HG02763 (cell line): ENCODE measurements around the gene SERTAD2.

ENCODE experiments used
- ATAC-seq: cut with Tn5 transposase; IDR thresholded peaks from one replicate; pipeline ENCODE4 v1.9.1; 2021; ENCODE audit warnings: mild to moderate bottlenecking, moderate library complexity; ENCODE audit not compliant: unreplicated experiment

SERTAD2 gene, protein sequence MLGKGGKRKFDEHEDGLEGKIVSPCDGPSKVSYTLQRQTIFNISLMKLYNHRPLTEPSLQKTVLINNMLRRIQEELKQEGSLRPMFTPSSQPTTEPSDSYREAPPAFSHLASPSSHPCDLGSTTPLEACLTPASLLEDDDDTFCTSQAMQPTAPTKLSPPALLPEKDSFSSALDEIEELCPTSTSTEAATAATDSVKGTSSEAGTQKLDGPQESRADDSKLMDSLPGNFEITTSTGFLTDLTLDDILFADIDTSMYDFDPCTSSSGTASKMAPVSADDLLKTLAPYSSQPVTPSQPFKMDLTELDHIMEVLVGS

DNA sequence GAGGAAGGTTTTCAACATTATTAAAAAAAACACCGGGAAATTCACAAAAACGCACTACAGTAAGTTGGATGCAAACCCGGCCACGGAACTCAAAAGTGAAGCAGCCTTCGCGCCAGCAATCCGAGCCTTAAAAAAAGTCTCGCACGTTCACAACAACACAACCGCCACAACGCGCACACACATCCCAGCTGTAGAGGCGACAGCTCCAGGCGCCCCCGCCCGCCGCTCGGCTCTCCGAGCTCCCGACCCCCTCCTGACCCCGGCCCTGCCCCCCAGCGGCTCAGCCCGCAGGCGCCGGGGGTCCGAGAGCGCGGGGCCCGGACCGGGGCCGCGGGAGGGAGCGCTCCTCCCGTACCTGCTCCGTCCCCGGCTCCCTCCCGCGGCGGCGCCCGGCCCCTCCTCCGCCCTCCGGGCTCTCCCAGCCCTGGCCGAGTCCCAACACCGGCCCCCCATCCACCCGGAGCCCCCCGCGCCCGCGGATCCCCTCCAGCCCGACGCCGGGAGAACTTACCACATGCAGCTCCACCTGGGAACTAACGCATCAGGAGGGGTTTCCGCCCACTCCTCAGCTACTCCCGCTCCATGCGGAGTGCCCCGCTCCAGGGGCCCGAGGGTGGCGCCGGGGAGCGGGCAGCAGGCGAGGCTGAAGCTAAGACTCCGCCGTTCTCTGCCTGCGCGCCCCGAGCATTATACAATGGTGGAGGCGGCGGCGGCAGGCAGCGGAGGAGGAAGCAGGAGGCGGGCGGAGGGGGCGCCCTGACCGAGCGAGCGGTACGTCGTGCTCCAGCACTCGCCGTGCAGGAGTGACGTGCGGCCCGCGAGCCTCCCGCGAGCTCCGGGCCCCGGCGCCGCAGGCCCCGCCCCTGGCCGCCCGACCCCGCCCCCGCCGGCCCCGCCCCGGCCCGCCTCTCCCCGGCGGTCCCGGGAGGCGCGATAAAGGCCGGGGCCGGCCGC is at the start of gene SERTAD2:
SERTAD2 (minus strand) TSS at position 805 of the 954 bp plus-strand sequence. CDS start 17,042 bp downstream, outside the sequence.
- peak; percentile 79 for ATAC-seq

DNA sequence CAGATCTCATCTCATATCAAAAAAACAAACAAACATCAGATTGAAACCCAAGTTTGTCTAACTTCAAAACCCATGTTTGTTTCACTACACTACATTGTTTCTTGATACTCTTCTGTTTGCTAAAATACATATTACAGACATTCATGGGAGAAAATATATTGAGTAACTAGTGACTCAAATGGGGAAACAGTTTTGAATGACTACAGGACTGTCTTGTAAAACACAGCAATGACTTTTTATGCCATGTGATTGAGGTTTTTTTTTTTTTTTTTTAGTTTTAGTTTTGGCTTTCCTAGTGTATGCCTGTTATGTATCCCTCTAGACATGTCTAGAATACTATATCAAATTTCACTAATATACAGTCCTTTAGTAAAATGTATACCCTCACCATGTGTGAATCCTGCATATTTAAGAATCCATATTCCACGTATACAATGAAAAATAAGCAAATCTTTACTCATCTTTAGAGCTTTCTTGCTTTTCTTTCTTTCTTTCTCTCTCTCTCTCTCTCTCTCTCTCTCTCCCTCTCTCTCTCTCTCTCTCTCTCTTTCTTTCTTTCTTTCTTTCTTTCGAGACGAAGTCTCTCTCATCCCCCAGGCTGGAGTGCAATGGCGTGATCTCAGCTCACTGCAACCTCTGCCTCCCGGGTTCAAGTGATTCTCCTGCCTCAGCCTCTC is 46.6 kb upstream of the SERTAD2 start:
- peak; percentile 39 for ATAC-seq

DNA sequence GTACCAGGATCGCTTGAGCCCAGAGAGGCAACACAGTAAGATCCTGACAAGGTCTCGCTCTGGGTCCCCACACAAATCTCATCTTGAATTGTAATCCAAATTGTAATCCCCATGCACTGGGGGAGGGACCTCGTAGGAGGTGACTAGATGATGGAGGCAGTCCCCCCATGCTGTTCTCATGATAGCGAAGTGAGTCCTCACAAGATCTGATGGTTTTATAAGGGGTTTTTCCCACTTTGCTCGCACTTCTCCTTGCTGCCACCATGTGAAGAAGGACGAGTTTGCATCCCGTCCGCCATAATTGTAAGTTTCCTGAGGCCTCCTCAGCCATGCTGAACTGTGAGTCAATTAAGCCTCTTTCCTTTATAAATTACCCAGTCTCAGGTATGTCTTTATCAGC is 46.0 kb upstream of the SERTAD2 start:
- peak; percentile 19 for ATAC-seq

DNA sequence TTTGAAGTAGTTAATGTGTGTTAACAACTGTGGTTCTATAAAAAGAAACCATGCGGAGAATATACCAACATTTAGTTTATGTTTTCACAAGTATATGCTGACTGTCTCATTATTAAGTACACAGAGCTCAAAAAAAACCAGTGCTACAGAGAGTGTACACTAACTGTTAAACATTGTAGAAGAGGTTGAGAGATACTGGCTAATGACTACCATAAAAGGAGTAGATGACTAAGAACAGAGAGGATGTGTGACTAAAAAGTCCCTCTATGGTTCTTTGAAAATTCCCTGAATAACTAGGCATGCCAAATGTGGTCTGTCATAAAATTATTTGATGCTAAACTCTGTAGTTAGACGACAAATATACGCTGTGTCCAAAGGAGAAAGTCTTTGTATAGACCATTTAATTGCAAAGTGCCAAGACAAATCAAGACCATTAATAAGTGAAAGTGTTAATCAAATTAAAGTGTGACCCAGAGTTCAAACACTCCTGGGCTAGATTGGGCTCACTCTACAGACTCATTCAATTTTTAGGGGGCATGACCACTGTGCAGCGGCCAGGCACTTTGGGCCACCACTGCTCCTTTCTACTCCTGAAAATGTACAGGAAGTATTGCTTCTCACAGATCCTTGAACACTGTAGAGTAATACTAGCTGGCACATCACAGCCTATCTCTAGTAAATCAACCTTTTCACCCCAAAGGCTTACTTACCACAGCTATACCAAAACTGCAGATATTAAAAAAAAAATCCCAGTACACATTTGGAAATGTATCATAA is 45.1 kb upstream of the SERTAD2 start:
- peak; percentile 69 for ATAC-seq

GRCh38 chr2:64698177-64698643 is 44.5 kb upstream of the SERTAD2 start:
- no peak for ATAC-seq

DNA sequence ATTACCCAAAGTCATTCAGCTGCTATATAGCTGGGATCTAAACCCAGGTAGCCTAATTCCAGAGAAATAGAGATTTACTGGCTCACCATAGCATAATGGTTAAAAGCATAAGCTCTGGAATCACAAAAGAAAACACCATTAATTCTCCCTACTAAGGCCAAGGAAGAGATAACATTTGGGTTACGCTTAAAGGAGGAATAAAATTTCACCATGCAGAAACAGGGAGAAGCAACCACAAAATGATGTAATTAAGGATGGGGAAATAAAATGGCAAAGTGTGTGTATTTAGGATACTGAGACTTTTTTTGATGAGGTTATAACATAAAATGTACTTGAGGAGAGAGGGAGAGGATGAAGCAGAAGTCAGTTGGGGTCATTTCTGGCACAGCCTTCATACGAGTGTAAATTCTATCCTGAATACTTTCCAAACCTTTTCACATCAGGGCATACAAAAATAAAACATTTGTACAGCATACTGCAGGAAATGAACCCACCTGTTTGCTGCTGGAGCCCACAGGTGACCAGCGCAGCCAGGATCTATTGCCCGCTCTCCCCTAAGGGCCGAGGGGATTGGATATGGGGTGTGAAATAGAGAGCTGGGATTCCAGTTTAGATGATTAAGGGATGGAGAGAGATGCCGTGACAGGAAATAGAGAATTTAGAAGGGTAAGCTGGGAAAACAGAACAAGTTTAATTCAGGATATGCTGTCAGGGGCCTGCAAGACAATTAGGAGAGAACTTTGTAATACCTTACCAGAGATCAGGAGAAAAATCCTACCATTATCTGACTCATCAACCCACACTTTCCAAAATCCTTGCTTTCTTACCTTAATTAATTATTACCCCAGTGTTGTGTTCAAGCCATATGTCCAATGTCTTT is 43.8 kb upstream of the SERTAD2 start:
- no peak for ATAC-seq

DNA sequence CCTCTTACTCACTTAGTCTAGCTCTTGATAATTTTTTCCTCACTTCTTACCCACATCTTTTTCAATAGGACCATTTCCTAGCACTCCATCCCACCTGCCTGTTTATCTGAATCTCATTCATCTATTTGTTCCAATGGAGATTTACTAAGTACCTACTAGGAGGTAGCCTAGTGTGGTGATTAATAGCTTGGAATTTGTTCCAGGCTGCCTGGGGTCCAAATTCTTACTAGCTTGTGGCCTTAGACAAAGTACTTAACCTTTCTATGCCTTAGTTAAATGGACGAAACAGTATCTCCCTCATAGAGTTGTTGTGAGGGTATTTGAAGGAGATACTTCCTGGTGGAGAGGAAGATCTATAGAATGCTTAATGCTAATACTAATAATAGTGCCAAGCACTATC is 42.9 kb upstream of the SERTAD2 start:
- no peak for ATAC-seq

DNA sequence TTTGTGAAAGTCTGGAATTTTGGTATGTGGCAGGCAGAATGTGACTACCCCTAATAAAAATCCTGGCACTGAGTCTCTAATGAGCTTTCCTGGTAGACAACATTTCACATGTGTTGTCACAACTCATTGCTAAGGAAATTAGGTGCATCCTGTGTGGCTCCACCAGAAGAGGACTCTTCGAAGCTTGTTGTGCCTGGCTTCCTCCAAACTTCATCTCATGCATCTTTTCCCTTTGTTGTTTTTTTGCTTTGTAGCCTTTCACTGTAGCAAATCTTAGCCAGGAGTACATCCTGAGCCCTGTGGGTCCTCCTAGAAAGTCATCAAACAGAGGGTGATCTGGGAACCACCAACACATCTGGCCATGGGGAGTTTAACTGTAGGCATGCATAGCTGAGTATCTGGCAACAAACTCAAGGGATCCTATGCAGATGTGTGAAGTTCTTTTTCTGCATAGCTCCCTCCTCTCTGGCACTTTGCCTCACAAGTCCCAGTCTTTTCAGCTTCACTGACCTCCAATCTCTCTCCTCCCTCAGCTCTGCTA is 42.1 kb upstream of the SERTAD2 start:
- ATAC-seq, result no peak

- ATAC-seq, result no peak
Observed at GRCh38 chr2:64692401-64692800, 38.7 kb upstream of the SERTAD2 start.

GRCh38 chr2:64688909-64689308 is 35.2 kb upstream of the SERTAD2 start:
- ATAC-seq, result no peak

DNA sequence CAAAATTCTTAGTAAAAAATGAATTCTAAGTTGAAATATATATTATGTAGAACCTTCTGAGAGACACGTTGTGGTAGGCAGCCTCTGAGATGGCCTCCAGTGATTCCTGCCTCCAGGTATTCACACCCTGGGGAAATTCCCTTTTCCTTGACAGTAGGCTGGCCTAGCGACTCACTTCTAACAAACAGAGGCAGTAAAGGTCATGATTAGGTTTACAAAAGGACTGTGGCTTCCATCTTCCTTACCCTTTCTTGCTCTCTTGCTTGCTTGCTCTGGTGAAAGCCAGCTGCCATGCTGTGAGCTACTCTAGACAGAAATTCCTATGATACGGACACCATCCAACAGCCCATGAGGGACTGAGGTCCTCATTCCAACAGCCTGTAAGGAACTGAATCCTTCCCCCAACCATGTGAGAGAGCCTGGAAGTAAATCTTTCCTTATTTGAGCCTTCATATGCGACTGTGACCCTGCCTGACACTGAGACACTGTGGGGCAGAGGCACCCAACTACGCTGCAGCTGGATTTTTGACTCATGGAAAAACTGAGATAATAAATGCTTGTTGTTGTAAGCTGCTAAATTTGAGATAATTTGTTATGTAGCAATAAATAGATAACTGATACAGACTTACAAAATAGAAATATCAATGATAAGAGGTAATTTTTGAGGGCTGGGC is 32.7 kb upstream of the SERTAD2 start:
- ATAC-seq, result no peak

GRCh38 chr2:64685430-64685829 is 31.7 kb upstream of the SERTAD2 start:
- no peak for ATAC-seq

DNA sequence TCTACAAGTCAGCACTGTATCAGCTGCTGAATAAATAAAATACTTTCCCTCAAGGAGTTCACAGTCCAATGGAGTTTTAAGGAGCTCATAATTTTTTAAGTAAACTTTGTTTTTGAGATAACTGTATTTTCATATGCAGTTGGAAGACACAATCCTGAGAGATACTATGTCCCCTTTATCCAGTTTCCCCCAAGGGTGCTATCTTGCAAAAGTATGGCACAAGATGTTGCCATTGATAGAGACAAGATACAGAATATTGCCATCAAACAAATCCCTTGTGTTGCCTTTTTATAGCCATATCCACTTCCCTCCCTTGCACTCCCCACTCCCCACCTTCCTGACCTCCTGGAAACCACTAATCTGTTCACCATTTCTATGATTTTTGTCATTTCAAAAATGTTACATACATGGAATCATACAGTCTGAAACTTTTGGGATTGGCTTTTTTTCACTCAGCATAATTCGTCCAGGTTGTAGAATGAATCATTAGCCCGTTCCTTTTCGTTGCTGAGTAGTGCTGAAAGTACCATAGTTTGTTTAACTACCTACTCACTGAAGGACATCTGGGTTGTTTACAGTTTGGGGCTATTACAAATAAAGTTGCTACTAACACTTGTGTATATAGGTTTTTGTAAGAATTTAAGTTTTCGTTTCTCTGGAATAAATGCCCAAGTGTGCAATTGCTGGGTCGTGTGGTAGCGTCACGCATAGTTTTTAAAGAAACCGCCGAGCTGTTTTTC is 30.2 kb upstream of the SERTAD2 start:
- ATAC-seq, result no peak

GRCh38 chr2:64681479-64681967 is 27.8 kb upstream of the SERTAD2 start:
- no peak for ATAC-seq

DNA sequence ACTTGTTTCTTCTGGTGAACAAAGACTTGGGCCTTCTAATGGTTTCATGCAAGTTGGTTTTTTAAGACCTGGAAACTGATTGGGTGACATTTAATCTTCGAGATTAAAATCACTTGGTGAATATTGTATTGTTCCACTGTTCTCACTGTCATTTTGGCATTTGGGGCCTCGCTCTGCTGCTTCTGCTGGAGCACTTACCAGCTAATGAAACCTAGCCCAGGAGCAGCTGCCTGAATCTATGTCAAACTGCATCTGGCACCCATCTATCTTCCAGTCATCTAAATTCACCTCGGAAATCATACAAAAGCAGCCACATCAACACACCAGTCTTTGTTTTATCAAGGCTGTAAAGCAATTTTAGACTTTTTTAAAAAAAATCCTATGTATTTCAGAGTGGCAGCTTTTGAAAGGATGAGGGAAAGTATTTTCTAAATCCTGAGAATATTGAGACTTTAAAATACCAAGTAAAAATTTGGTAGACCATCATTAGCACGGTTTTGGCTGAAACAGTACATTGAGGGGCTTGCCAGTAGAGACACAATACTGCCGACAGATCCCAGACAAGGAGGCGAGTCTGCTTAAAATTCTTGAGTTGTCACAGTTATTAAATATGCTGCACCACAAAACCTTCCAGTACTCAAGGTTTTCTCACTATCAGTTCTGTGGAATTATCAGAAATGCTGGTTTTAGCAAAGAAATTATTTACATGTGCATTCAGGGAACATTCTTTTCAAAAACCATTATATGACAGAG is 26.1 kb upstream of the SERTAD2 start:
- ATAC-seq, result no peak

DNA sequence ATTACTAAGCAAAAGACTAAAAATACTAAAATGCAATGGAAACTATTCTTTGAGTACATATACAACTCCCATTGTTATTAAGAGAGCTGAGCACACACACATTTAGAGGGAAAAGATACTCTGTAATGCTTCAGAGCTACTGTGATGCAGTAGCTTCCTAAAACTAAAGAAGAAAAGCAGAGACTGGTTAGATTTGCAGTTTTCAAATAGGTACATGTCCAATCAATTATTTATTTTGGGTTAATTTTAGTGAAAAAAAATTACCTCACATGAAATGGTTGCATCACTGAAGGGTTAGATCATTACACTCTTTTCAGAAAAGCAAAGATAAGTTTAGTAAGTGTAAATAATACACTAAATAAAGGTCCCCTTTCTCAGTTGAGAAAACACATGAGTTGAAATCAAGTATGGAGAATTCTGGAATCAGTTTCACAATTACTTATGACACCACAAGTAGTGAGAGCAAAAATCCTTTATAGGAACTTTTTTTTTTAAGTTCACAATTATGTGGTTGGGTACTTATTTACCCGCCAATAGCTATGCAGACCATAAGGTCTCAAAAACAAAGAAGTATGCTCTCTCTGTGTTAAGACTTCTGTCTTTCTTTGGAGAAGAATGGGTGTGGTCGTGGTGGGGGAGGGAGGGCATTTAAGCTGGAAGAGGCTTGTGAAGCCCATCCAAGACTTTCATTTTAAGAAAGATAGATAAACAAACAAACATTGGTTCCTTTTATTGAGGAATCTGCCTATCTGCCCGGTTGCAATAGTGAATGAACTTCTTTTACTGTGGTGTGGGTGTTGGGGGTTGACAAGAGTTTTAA is 25.3 kb upstream of the SERTAD2 start:
- ATAC-seq, result no peak
